GM12891 (cell line): ENCODE data around the gene SLC2A2.

ENCODE experiments used
- POLR2A ChIP-seq: IDR thresholded peaks from 2 replicates; pipeline ENCODE4 v1.6.1; 2011; ENCODE audit warnings: low read depth, low read length, control low read depth
- POU2F2 ChIP-seq: IDR thresholded peaks from 2 replicates; pipeline ENCODE4 v1.6.1; 2011; ENCODE audit warnings: low read depth, mild to moderate bottlenecking, control low read depth, low read length, moderate library complexity
- TAF1 ChIP-seq: IDR thresholded peaks from 2 replicates; pipeline ENCODE4 v1.6.1; 2011; ENCODE audit warnings: low read depth, low read length, control low read depth

DNA sequence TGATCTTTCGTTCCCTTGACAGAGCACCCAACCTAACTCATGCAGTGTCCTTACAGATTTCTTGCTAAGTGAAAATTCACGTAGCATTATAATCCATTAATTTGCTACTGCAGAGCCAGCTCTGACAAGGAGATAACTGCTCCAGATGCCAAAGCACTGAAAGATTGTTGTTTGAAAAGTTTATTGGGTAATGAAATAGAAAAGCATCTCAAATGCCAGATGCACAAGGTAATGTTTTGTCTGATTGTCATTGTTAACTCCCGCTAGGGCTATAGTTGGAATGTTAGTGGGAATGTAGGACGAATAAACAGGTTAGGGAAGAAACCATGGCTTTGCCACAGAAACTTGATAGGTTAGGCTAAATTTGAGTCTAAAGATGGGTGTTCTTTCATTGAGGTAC is 20.2 kb upstream of the SLC2A2 start:
- no peak for TF ChIP-seq POLR2A
- no peak for TF ChIP-seq POU2F2
- TF ChIP-seq TAF1: no peak
